Muscle layer of duodenum (tissue), 2 donors: ENCODE results near the gene OR14A2.
"Not testable (repeated sequence)": the region's sequence is repeated elsewhere in the genome, so short reads cannot be mapped to it uniquely, and the experiment has no call there.

Source experiments
- H3K27ac ChIP-seq: one replicate; pipeline ENCODE4 v1.7.0; 2013; ENCODE audit warnings: mild to moderate bottlenecking, low read length
- H3K27me3 ChIP-seq: one replicate; pipeline ENCODE4 v1.7.0; 2013; ENCODE audit warnings: low read depth, mild to moderate bottlenecking, control low read depth, low read length
- H3K36me3 ChIP-seq, 2 donors: one replicate each; pipeline ENCODE4 v1.7.0; 2013; ENCODE audit warnings: low read length in 2 of 2, control low read depth in 1 of 2, mild to moderate bottlenecking in 1 of 2; ENCODE audit not compliant: insufficient read depth in 2 of 2, control insufficient read depth in 1 of 2
- H3K4me1 ChIP-seq, 2 donors: one replicate each; pipeline ENCODE4 v1.7.0; 2013; ENCODE audit warnings: low read length in 2 of 2, mild to moderate bottlenecking in 2 of 2, control low read depth in 1 of 2, moderate library complexity in 1 of 2; ENCODE audit not compliant: insufficient read depth in 2 of 2, control insufficient read depth in 1 of 2
- H3K4me3 ChIP-seq, 2 donors: one replicate each; pipeline ENCODE4 v1.7.0; 2013; ENCODE audit warnings: low read length in 2 of 2, low read depth in 1 of 2, mild to moderate bottlenecking in 1 of 2
- H3K9me3 ChIP-seq, 2 donors: one replicate each; pipeline ENCODE4 v1.7.0; 2013; ENCODE audit warnings: low read length in 2 of 2, control low read depth in 1 of 2, mild to moderate bottlenecking in 1 of 2; ENCODE audit not compliant: control insufficient read depth in 1 of 2
- donor health status: healthy.

Gene OR14A2

GRCh38 chr1:247721222-247721621 is 26.7 kb downstream of the OR14A2 start:
- H3K27ac ChIP-seq: no peak overlapping the region
- H3K9me3 ChIP-seq: peaks cover 0 to 12% of the 10 kb centered on the region in 2 donors
- H3K4me1 ChIP-seq: no peaks in the 10 kb centered on the region
- no peaks in the 10 kb centered on the region for H3K27me3 ChIP-seq
- no peak overlapping the region for H3K4me3 ChIP-seq
- no peaks in the 10 kb centered on the region for H3K36me3 ChIP-seq

DNA sequence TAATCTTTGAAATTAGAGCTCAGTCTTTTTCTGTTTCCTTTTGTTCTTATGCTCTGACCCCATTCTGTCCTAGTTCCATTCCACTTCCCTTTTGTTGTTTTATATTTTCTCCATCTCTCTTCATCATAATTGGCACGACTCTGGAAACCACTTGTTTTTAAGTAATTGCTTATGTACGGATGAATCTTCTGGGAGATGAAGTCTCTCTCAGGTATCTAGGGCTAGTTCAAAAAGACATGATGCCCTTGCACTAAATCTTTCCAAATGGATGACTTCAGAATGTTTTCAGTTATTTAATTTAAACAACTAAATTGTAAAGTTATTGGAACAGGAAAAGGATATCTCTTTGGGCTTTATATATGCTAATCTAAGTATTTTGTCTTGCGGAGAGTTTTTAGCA is 31.4 kb downstream of the OR14A2 start, which contains the start of gene OR6F1:
Gene OR6F1 (minus strand): TSS at position 101 of the 400 bp plus-strand sequence. CDS start 3,891 bp downstream, outside the sequence.
- no peaks in the 10 kb centered on the region for H3K27me3 ChIP-seq
- no peak within 1 kb of the TSS for H3K4me3 ChIP-seq
- no peaks in the 10 kb centered on the region for H3K4me1 ChIP-seq
- H3K9me3 ChIP-seq: peaks cover 0 to 4% of the 10 kb centered on the region in 2 donors
- no peaks in the 10 kb centered on the region for H3K36me3 ChIP-seq
- H3K27ac ChIP-seq: no peak within 1 kb of the TSS

DNA sequence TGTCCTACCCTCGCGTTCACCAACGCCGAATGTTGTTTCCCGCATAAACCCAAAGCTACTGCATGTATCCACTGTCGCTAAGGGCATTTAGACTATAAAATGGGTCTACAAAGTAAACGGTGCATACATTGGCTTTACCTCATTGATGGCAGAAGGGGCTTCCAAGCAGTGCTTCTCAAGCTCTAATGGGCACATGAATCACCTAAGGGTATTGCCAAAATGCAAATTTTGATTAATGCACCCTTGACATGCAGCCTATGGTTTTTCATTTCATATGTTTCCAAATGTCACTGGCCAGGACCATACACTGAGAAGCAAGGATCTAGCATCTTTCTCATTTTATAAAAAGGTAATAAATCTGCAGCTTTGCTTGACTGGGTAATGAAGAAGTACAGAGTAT is 34.2 kb downstream of the OR14A2 start:
- H3K9me3 ChIP-seq: no peaks in the 10 kb centered on the region
- H3K27me3 ChIP-seq: no peaks in the 10 kb centered on the region
- H3K36me3 ChIP-seq: no peaks in the 10 kb centered on the region
- no peak overlapping the region for H3K27ac ChIP-seq
- no peak overlapping the region for H3K4me3 ChIP-seq
- H3K4me1 ChIP-seq: no peaks in the 10 kb centered on the region

GRCh38 chr1:247710681-247711080 is 37.3 kb downstream of the OR14A2 start:
- H3K27ac ChIP-seq, H3K9me3 ChIP-seq, H3K36me3 ChIP-seq, H3K27me3 ChIP-seq, H3K4me1 ChIP-seq, H3K4me3 ChIP-seq: not testable (repeated sequence)

- Histone ChIP-seq H3K9me3 (peaks cover 0 to 7% of the 10 kb centered on the region in 2 donors), H3K27ac (no peak overlapping the region), H3K27me3 (no peaks in the 10 kb centered on the region), H3K4me3 (no peak overlapping the region), H3K36me3 (no peaks in the 10 kb centered on the region), H3K4me1 (no peaks in the 10 kb centered on the region)
Observed at GRCh38 chr1:247701338-247701737, 46.6 kb downstream of the OR14A2 start.

- Histone ChIP-seq H3K4me1 (no peaks in the 10 kb centered on the region), H3K27me3 (no peaks in the 10 kb centered on the region)
Observed at GRCh38 chr1:247681288-247681897, 66.5 kb downstream of the OR14A2 start.

DNA sequence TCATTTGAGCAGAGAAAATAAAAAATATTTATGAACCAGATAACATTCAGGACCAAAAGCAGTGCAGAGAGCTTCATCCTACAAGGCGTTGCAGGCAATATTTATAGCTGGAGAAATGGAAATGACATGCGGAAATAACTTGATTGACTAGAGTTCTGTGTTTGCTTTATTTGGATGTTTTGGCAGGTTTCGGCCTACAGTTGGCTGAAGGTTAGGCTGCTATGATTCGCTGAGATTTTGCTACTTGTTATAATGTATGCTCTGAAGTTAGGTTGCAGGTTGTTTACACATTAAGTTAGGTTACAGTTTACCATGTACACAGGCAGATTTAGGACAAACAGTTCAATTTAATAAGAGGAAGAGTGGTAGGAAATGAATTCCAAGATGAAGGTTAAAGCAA is 67.8 kb downstream of the OR14A2 start:
- H3K27me3 ChIP-seq: no peaks in the 10 kb centered on the region
- no peaks in the 10 kb centered on the region for H3K36me3 ChIP-seq
- H3K4me3 ChIP-seq: no peak overlapping the region
- H3K9me3 ChIP-seq: no peaks in the 10 kb centered on the region
- no peak overlapping the region for H3K27ac ChIP-seq
- no peaks in the 10 kb centered on the region for H3K4me1 ChIP-seq

More at GRCh38 chr1:247681288-247681897, 66.5 kb downstream of the OR14A2 start:
- H3K36me3 ChIP-seq: no peaks in the 10 kb centered on the region
- no peak overlapping the region for H3K4me3 ChIP-seq
- H3K9me3 ChIP-seq: no peaks in the 10 kb centered on the region
- no peak overlapping the region for H3K27ac ChIP-seq

GRCh38 chr1:247679639-247680038 is 68.3 kb downstream of the OR14A2 start, which contains the start of gene OR13G1:
TSS of gene OR13G1 (minus strand) at chr1:247679739. CDS start at chr1:247673041, 6,698 bp downstream.
- Histone ChIP-seq H3K4me1 (no peaks in the 10 kb centered on the region), H3K27ac (no peak within 1 kb of the TSS), H3K36me3 (no peaks in the 10 kb centered on the region), H3K9me3 (no peaks in the 10 kb centered on the region), H3K4me3 (no peak within 1 kb of the TSS), H3K27me3 (no peaks in the 10 kb centered on the region)
